ENCODE measurements around the gene MAGI2. TPM values are rescaled to one million over a fixed set of nuclear protein-coding genes. Genes with fewer than 3 reads are reported as not detected.

Gene MAGI2
- total RNA-seq, 4 donors from 2014 or later = 7.8 to 44.7 (median 21.1) TPM

DNA sequence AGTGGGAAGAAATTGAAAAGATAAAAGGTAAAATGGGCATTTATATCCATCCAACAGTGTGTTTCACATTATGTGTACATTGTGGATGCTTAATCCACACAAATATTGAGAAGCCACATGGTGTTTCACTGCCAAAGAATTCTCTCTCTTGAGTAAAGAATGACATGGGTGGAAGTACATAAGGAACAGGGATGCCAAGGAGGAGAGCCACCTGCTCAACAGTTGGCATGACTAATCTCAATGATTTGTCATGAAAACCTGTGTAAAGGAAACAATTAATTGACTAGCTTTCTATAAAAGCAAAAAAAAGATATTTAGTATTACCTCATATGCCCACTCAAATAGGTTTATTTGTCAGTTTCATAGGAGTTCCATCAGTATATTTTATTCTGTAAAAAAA is 43.1 kb downstream of the MAGI2 start:
- H3K27ac ChIP-seq = no peak overlapping the region
- no peaks in the 10 kb centered on the region for H3K36me3 ChIP-seq
- H3K9me3 ChIP-seq = no peaks in the 10 kb centered on the region
- TF ChIP-seq POLR2A (IDR thresholded peaks at IDR 0.05) (no peak), EP300 (IDR thresholded peaks at IDR 0.05) (no peak), POLR2AphosphoS5 (IDR thresholded peaks at IDR 0.05) (no peak)
- TF ChIP-seq, protein P1, sequence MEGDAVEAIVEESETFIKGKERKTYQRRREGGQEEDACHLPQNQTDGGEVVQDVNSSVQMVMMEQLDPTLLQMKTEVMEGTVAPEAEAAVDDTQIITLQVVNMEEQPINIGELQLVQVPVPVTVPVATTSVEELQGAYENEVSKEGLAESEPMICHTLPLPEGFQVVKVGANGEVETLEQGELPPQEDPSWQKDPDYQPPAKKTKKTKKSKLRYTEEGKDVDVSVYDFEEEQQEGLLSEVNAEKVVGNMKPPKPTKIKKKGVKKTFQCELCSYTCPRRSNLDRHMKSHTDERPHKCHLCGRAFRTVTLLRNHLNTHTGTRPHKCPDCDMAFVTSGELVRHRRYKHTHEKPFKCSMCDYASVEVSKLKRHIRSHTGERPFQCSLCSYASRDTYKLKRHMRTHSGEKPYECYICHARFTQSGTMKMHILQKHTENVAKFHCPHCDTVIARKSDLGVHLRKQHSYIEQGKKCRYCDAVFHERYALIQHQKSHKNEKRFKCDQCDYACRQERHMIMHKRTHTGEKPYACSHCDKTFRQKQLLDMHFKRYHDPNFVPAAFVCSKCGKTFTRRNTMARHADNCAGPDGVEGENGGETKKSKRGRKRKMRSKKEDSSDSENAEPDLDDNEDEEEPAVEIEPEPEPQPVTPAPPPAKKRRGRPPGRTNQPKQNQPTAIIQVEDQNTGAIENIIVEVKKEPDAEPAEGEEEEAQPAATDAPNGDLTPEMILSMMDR (IDR thresholded peaks at IDR 0.05) = no peak
- no peaks in the 10 kb centered on the region for H3K27me3 ChIP-seq
- no peak for ATAC-seq
- H3K4me3 ChIP-seq = no peak overlapping the region
- H3K4me1 ChIP-seq = peaks cover 0 to 7% (median 0%) of the 10 kb centered on the region in 3 donors

DNA sequence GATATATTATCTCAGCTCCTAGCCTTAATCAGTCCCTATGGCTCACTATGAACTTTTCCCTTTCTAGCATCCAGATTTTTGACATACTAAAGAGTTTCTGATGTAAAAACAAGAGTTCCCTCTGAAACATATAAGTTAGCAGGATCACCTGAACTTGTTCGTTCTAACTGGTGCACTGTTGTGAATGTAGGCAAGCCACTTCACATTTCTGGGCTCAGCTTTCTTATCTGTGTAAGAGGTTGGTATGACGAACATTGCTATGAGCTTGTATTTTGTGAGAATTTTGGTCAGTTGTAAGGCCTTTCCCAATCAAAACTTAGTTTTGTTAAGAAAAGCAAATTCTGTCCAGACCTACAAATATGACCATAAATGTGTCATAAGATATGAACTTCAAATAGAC is 46.1 kb downstream of the MAGI2 start:
- TF ChIP-seq POLR2A (IDR thresholded peaks at IDR 0.05) = no peak
- no peak for TF ChIP-seq EP300 (IDR thresholded peaks at IDR 0.05)
- TF ChIP-seq POLR2AphosphoS5 (IDR thresholded peaks at IDR 0.05) = no peak
- TF ChIP-seq, protein P1 (IDR thresholded peaks at IDR 0.05) = no peak
- no peak for ATAC-seq
- Histone ChIP-seq H3K36me3 (no peaks in the 10 kb centered on the region), H3K4me1 (peaks cover 0 to 34% (median 5%) of the 10 kb centered on the region in 3 donors), H3K27ac (no peak overlapping the region), H3K27me3 (no peaks in the 10 kb centered on the region), H3K9me3 (no peaks in the 10 kb centered on the region), H3K4me3 (no peak overlapping the region)
- 87 to 100% methylated on average over 2 of the region's 2 CpGs for WGBS, 2 donors (ENCODE audit: low coverage in 1 of 2)

DNA sequence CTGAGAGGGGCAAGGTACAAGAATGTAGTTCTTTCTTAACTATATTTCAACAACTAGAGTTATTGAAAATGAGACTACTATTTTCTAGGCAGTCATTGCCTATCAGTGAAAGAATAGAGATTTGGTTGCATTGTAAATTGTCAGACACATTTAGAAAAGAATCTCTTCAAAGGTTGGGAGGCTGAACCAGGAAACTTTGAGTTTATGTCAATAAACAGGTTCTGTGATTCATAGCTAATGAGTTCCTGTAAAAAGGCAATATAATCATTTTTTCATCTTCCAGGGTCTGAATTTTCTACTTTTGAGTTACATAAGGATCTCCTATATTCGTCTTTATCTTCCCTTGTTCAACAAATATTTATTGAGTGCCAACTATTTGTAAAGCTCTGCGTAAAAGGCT is 47.1 kb downstream of the MAGI2 start:
- H3K27me3 ChIP-seq = no peaks in the 10 kb centered on the region
- TF ChIP-seq EP300 (IDR thresholded peaks at IDR 0.05) (no peak), POLR2AphosphoS5 (IDR thresholded peaks at IDR 0.05) (no peak), POLR2A (IDR thresholded peaks at IDR 0.05) (no peak)
- TF ChIP-seq, protein P1 (IDR thresholded peaks at IDR 0.05) = no peak
- no peaks in the 10 kb centered on the region for H3K9me3 ChIP-seq
- ATAC-seq = no peak
- H3K4me3 ChIP-seq = no peak overlapping the region
- H3K27ac ChIP-seq = no peak overlapping the region
- H3K36me3 ChIP-seq = no peaks in the 10 kb centered on the region
- peaks cover 0 to 44% (median 5%) of the 10 kb centered on the region in 3 donors for H3K4me1 ChIP-seq
- WGBS, 2 donors (ENCODE audit: low coverage in 1 of 2) = 89 to 100% methylated on average over 2 of the region's 2 CpGs

DNA sequence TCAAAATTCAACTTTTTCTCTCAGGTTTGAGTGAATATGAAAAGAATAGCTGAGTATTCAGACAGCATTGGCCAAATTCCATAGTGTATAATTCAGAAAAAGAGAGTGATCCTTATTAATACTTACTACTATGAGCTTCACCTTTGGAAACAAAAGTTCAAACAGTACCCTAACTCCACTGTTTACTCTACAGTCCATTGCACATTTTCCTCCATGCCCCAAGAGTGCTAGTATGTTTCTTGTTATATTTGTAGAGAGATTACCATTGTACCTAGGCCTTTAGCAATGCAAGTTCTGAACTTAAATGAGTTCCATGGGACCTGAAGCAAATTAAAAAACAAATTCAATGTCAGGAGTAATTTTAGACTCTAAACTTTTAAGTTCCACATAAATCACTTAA is 48.1 kb downstream of the MAGI2 start:
- H3K4me1 ChIP-seq = peaks cover 0 to 49% (median 7%) of the 10 kb centered on the region in 3 donors
- ATAC-seq = no peak

DNA sequence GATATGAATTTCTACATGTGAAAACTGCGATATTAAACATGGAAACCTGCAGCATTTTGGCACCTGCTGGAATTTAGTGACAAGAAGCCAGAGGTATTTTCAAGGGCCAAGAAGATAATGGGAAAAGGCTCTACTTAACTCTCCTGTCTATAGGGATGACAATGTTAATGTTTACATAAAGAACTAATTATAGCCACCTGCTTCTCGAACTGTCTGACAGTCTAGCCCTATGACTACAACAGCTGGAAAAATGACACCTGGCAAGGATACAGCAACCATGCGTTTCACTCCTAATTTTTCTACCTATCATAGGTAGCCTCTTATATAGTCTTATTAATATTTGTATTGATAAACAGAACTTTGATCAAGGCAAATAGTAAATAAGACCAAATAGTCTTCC is 49.6 kb downstream of the MAGI2 start:
- Histone ChIP-seq H3K9me3 (no peaks in the 10 kb centered on the region), H3K27ac (peak overlapping the region; percentile 43 to 65 (median 47)), H3K36me3 (no peaks in the 10 kb centered on the region), H3K4me1 (peaks cover 0 to 49% (median 7%) of the 10 kb centered on the region in 3 donors), H3K27me3 (no peaks in the 10 kb centered on the region), H3K4me3 (peak overlapping the region in 1 of 2 donors; percentile 5)
- no peak for ATAC-seq
- 22 to 33% methylated on average over 3 of the region's 3 CpGs for WGBS, 2 donors (ENCODE audit: low coverage in 1 of 2)
- TF ChIP-seq EP300 (IDR thresholded peaks at IDR 0.05) (no peak), POLR2A (IDR thresholded peaks at IDR 0.05) (no peak), POLR2AphosphoS5 (IDR thresholded peaks at IDR 0.05) (no peak)
- TF ChIP-seq, protein P1 (IDR thresholded peaks at IDR 0.05) = no peak

More for the DNA sequence above, 48.1 kb downstream of the MAGI2 start:
- H3K27me3 ChIP-seq = no peaks in the 10 kb centered on the region
- TF ChIP-seq, protein P1 (IDR thresholded peaks at IDR 0.05) = no peak
- TF ChIP-seq EP300 (IDR thresholded peaks at IDR 0.05) = no peak
- TF ChIP-seq POLR2A (IDR thresholded peaks at IDR 0.05) = no peak
- TF ChIP-seq POLR2AphosphoS5 (IDR thresholded peaks at IDR 0.05) = no peak
- no peak overlapping the region for H3K27ac ChIP-seq
- H3K9me3 ChIP-seq = no peaks in the 10 kb centered on the region
- H3K36me3 ChIP-seq = no peaks in the 10 kb centered on the region
- H3K4me3 ChIP-seq = no peak overlapping the region
